ENCODE data around the gene ZC3H8.

ZC3H8 gene

DNA sequence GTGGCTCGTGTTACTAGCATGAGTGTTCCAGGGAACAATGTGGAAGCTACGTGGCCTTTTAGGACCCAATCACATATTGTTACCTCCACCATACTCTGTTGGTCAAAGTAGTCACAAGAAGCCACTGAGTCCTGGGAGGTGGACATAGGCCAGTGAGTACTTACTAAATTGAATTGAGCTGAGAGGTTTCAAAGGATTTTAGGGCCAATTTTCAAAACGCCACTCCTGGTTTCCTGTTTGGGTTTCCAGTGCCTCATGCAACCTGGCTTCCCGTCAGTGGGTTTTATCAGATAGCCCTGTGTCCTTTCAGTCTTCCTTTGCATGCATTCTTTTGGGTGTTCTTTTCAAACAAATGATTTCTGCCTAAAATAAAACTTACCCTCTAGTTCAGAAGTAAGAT lies 60.4 kb downstream of the ZC3H8 start:
- DNase-seq, result no peak

DNA sequence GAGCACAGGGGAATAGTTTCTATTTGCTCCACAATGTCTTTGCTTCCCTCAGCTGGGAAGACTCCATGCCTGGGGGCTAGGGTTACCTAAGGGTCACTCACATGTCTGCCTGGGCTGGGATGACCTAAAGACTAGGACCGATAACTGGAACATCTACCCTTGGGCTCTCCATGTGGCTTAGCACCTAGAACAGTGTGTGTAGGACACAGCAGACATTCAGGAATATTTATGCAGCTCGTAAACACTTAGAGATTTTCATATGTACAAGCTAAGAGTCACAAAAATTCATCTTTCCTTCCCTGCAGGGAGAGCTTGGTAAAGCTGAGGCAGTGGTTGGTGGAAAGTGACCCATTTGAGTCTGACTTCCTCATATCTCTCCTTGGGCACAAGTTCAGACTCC lies 60.8 kb downstream of the ZC3H8 start:
- no peak for DNase-seq

DNA sequence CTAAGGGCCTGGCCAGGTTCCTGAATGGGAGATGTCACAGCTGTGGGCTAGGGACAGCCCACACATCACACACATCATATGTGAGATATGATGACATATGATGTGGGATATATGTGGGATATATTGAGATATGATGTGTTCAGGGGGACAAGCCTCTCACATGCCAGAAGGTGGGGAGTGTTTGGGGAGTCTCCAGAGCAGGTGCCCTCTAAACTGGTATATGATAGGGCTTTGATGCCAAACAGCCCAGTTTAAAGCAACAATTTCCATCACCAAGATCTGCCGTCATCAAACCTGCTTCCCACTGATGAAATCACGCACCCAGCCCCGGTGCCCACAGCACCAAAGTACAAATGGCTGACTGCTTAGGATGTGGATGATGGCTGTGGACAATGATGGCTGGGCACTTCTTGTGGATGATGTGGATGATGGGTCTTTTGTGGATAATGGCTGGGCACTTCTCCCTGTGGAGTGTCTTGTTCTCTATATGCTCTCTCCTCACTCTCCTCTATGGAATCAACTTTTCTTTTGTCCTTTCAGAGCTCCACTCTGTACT lies 65.8 kb downstream of the ZC3H8 start:
- DNase-seq, result no peak

GRCh38 chr2:112187805-112188596 lies 66.8 kb downstream of the ZC3H8 start:
- DNase-seq, result no peak

DNA sequence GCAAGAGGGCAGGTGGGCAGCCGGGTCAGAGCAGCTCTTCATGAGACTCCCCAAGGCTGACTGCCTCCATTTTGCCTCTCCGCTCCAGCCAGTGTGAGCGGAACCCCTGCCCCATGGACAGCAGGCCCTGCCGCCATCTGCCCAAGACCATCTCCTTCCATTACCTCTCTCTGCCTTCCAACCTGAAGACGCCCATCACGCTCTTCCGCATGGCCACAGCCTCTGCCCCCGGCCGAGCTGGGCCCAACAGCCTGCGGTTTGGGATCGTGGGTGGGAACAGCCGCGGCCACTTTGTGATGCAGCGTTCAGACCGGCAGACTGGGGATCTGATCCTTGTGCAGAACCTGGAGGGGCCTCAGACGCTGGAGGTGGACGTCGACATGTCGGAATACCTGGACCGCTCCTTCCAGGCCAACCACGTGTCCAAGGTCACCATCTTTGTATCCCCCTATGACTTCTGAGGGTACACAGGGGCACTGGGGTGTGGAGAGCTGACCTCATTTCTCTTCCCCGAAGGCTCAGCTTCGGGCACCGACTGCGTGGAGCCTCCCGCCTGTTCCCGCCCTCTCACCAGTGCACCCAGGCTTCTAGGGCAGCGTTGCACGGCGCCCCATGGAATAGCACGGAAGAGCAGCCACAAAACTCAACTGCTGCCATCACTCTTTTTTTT lies 67.7 kb downstream of the ZC3H8 start:
- DNase-seq, result no peak

GRCh38 chr2:112185131-112185530 lies 69.7 kb downstream of the ZC3H8 start:
- no peak for DNase-seq

DNA sequence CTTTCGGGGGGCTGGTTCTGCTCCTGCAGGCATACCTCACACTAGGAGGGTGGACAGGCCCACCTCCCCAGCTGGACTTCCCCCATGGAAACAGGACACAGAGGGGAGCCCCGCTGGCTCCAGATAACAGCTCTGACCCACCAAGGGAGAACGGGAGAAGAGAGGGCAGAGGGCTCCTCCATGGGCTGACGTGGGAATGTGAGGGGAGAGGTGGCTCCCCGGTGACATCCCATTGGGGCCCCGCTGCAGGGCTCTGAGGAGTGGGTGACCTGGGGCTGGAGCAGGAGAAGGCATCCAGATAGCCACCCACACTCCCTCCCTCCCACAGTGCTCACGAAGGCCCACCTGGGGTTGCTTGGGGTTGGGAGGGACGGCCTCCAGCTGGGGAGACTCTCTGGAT lies 70.7 kb downstream of the ZC3H8 start:
- DNase-seq, result no peak

- no peak for DNase-seq
Observed at GRCh38 chr2:112183327-112184025, 71.4 kb downstream of the ZC3H8 start.

GRCh38 chr2:112182581-112183034 lies 72.2 kb downstream of the ZC3H8 start:
- DNase-seq, result peak; percentile 54

GRCh38 chr2:112181571-112182290 lies 73.1 kb downstream of the ZC3H8 start:
- no peak for DNase-seq

- DNase-seq, result no peak
Observed at GRCh38 chr2:112175958-112176573, 78.8 kb downstream of the ZC3H8 start.

GRCh38 chr2:112175333-112175732 lies 79.5 kb downstream of the ZC3H8 start:
- DNase-seq, result no peak

DNA sequence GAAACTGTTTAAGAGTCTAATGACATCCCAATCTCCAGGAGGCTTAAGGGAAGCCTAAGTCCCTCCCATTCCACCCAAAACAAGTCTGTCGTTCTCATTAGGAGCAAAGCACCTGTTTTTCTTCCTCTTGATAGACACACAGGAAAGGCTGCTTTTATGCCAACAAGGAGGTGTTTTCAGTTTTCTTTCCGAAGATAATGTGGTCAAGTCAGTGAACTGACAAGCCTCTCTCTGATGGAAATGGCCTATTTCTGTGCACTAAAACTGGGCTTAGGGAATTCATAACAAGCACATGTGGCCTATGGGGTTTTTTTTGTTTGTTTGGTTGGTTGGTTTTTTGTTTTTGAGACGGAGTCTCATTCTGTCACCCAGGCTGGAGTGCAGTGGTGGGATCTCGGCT lies 80.5 kb downstream of the ZC3H8 start:
- no peak for DNase-seq

GRCh38 chr2:112173646-112174319 lies 81.1 kb downstream of the ZC3H8 start:
- no peak for DNase-seq

DNA sequence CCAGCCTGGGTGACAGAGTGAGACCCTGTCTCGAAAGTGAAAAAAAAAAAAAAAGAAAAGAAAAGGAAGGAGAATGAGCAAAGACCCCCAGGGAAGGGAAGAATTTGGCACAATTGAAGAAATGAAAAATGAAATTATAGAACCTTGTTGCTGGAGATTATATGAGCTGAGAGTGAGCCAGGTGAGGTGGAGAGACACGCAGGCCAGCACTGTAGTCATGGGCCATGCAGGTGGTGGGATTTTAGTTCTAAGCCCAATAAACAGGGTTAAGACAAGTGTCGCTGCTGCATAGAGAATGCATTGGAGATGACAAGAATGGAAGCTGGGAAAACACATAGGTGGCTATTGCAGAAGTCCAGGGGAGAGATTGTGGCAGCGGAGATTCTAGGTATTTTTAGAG lies 84.3 kb downstream of the ZC3H8 start:
- no peak for DNase-seq

DNA sequence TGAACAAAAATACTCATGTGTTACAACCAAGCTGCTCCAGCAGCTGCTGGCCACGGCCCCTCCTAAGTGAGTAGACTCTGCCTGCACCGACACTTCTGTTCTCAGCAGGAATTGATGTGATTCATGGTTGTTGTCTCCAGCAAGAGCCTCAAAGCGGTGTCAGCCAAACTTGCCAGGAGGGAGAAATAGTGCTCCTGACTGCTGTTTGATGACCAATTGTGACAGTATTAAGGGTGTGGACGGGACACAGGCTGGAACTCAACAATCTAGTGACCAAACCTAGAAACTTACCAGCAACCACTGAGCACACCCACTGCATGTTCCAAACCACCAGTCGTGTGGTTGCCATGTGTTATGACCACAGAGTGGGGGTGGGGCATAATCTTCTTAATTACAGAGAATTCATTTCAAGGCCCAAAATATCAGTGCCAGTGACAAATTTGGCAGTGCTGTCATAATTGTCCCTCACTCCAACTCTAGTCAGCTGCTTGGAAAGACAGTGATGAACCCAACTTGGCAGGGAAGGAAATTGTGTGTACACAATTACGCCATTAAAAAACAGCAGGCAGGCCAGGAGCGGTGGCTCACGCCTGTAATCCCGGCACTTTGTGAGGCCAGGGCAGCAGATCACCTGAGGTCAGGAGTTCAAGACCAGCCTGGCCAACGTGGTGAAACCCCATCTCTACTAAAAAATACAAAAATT lies 86.3 kb downstream of the ZC3H8 start:
- no peak for DNase-seq

GRCh38 chr2:112166806-112167499 lies 87.9 kb downstream of the ZC3H8 start:
- no peak for DNase-seq

DNA sequence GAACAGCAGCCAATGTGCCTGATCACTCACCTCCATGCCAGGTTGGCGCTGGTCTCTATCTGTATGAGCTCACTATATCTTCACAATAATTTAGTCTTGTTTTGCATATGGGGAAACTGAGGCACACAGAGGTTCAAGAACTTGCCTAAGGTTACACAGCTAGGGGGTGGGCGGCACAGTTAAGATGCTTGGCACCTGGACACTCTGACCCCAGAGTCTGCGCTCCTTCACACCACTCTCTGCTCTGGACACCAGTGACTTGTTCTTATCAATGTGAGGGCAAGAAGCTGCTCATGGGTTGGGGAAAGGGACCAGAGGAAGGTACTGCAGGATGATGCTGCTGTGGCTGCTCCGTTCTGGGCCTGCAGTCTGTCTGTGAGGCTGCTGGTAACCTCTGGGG lies 89.5 kb downstream of the ZC3H8 start:
- DNase-seq, result no peak

- no peak for DNase-seq
Observed at GRCh38 chr2:112164876-112165275, 90.0 kb downstream of the ZC3H8 start.

GRCh38 chr2:112163541-112163981 lies 91.3 kb downstream of the ZC3H8 start:
- no peak for DNase-seq
